K562 (cell line): ENCODE measurements around the gene LRRC74B. TPM values are rescaled to one million over a fixed set of nuclear protein-coding genes. Genes with fewer than 3 reads are reported as not detected.

ENCODE experiments used
- KLF10 ChIP-seq: fragments of 250-450 bp; sonication (Bioruptor Pico); IDR thresholded peaks from 2 replicates; pipeline ENCODE4 v1.6.1; 2021; ENCODE audit warnings: matching md5 sums
- NCOA4 ChIP-seq: fragments of 450-650 bp; IDR thresholded peaks from 2 replicates; pipeline ENCODE4 v1.6.1; 2018; ENCODE audit warnings: mild to moderate bottlenecking; ENCODE audit not compliant: partially characterized antibody
- NR2C1 ChIP-seq, 2 experiments: fragments of 450-650 bp; IDR thresholded peaks; 2 replicates each; pipeline ENCODE4 v1.6.1; 2017; ENCODE audit warnings: mild to moderate bottlenecking in 2 of 2, antibody characterized with exemption in 1 of 2, inconsistent platforms in 1 of 2, missing compliant biosample characterization in 1 of 2, missing genetic modification characterization in 1 of 2
- SIRT6 ChIP-seq: IDR thresholded peaks from one replicate; pipeline ENCODE4 v1.6.1; 2012; ENCODE audit warnings: low read depth, mild to moderate bottlenecking, control low read depth, inconsistent platforms, low read length, moderate library complexity
- TAF9B ChIP-seq: fragments of 450-650 bp; IDR thresholded peaks from 2 replicates; pipeline ENCODE4 v1.6.1; 2018; ENCODE audit warnings: mild to moderate bottlenecking; ENCODE audit not compliant: partially characterized antibody
- THRAP3 ChIP-seq: fragments of 450-650 bp; IDR thresholded peaks from 2 replicates; pipeline ENCODE4 v1.6.1; 2016; ENCODE audit warnings: mild to moderate bottlenecking, inconsistent platforms, borderline replicate concordance
- ZNF174 ChIP-seq: fragments of 250-450 bp; sonication (Bioruptor Pico); IDR thresholded peaks from 2 replicates; pipeline ENCODE4 v1.4.0; 2020; ENCODE audit warnings: mild to moderate bottlenecking
- ZNF717 ChIP-seq: fragments of 250-450 bp; sonication (Bioruptor Pico); IDR thresholded peaks from 2 replicates; pipeline ENCODE4 v1.5.0; 2021
- ZNF76 ChIP-seq: fragments of 250-450 bp; sonication (Bioruptor Pico); IDR thresholded peaks from 2 replicates; pipeline ENCODE4 v1.4.0; 2020; ENCODE audit warnings: mild to moderate bottlenecking, moderate library complexity, borderline replicate concordance
- polyA plus RNA-seq, 8 experiments: library from polyadenylated mRNA; depleted of rRNA in 4 of 8; stranded (reverse) in 5 of 8; unstranded in 3 of 8; fragments of >200 nt; fragmentation: Nextera tagmentation in 2 of 8; fragmentation: Illumina TruSeq in 1 of 8; extraction: Ambion mirVana in 2 of 8; extraction: Trizol in 1 of 8; gene quantifications; 2 replicates each; pipeline versions ENCODE4 v1.2.1 to v1.2.3, GENCODE V29; 2011 to 2014; ENCODE audit warnings: inconsistent platforms in 1 of 8, missing spikeins in 1 of 8
- total RNA-seq, 7 experiments: library from RNA; depleted of rRNA in 6 of 7; stranded (reverse); fragments of >200 nt in 6 of 7; fragmentation: Illumina TruSeq in 2 of 7; extraction: Trizol in 2 of 7; gene quantifications; 2 replicates each; pipeline versions ENCODE4 v1.2.1 to v1.2.3, GENCODE V29; 2011 to 2021; ENCODE audit warnings: low replicate concordance in 1 of 7
- TF ChIP-seq, protein P1 (sequence below): sonication (generic); formaldehyde crosslinking; IDR thresholded peaks from 2 replicates; pipeline ENCODE4 v1.8.0; 2023; ENCODE audit warnings: mild to moderate bottlenecking, missing genetic modification reagents
- TF ChIP-seq, protein P2 (sequence below): fragments of 250-450 bp; sonication (Bioruptor Pico); IDR thresholded peaks from 2 replicates; pipeline ENCODE4 v1.4.0; 2020; ENCODE audit warnings: mild to moderate bottlenecking, moderate library complexity
- TF ChIP-seq, protein P3 (sequence below): fragments of 450-650 bp; formaldehyde crosslinking; IDR thresholded peaks from 2 replicates; pipeline ENCODE4 v1.4.0; 2020; ENCODE audit warnings: mild to moderate bottlenecking, mixed read lengths
- TF ChIP-seq, protein P4 (sequence below), 2 experiments: fragments of 450-650 bp; IDR thresholded peaks; 2 replicates each; pipeline ENCODE4 v1.6.1; 2016
- TF ChIP-seq, protein P5 (sequence below), 2 experiments: IDR thresholded peaks; 2 replicates each; pipeline ENCODE4 v1.6.1; 2011; ENCODE audit warnings: borderline replicate concordance in 1 of 2, control low read depth in 1 of 2, low read depth in 1 of 2, low read length in 1 of 2, mild to moderate bottlenecking in 1 of 2, mixed read lengths in 1 of 2, moderate library complexity in 1 of 2; ENCODE audit not compliant: insufficient read depth in 1 of 2, insufficient read length in 1 of 2, poor library complexity in 1 of 2, severe bottlenecking in 1 of 2; ENCODE audit errors: extremely low read depth in 1 of 2

Gene LRRC74B
- total and polyA plus RNA-seq, 9 of the 15 experiments (the other 6 are each of a cell fraction or from before 2014, with no cell fraction given): not detected

DNA sequence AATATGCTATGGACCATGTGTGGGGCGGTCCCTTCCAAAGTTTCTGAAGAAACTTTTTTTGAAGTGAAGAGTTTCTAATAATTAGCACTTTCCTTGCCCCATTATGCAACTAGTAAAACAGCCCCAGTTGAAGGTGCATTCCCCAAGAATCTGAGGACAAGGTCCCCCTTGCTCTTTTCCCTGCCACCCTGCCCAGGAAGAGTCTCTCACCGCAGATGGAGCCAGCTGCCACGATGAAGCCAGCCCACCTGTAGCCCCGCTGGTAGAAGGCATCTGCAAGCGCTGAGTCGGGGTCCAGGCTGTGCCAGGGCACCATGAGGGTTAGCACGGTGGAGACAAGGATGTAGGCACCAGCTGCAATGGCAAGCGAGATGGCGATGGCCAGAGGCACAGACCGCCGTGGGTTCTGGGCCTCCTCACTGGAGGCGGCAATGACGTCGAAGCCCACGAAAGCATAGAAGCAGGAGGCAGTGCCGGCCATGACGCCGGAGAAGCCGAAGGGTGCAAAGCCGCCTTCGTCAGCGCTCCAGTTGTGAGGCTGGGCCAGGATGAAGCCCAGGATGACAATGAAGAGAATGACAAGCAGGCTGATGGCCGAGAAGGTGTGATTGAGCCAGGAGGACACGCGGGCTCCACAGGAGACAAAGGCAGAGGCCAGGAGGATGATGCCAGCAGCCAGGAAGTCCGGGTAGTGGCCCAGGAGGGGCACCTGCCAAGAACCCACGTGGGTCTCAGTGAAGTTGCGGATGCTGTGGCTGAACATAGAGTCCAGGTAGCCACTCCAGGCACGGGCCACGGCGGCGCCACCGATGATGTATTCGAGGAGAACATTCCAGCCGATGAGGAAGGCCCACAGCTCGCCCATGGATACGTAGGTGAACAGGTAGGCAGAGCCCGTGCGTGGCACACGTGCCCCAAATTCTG is 14.9 kb upstream of the LRRC74B start (continued):
- TF ChIP-seq, protein P1, sequence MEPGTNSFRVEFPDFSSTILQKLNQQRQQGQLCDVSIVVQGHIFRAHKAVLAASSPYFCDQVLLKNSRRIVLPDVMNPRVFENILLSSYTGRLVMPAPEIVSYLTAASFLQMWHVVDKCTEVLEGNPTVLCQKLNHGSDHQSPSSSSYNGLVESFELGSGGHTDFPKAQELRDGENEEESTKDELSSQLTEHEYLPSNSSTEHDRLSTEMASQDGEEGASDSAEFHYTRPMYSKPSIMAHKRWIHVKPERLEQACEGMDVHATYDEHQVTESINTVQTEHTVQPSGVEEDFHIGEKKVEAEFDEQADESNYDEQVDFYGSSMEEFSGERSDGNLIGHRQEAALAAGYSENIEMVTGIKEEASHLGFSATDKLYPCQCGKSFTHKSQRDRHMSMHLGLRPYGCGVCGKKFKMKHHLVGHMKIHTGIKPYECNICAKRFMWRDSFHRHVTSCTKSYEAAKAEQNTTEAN (CRISPR knock-in tag): no peak
- TF ChIP-seq, protein P2, sequence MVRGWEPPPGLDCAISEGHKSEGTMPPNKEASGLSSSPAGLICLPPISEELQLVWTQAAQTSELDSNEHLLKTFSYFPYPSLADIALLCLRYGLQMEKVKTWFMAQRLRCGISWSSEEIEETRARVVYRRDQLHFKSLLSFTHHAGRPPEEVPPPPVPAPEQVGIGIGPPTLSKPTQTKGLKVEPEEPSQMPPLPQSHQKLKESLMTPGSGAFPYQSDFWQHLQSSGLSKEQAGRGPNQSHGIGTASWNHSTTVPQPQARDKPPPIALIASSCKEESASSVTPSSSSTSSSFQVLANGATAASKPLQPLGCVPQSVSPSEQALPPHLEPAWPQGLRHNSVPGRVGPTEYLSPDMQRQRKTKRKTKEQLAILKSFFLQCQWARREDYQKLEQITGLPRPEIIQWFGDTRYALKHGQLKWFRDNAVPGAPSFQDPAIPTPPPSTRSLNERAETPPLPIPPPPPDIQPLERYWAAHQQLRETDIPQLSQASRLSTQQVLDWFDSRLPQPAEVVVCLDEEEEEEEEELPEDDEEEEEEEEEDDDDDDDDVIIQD (CRISPR knock-in tag): no peak
- TF ChIP-seq ZNF76 (CRISPR knock-in tag) (no peak), THRAP3 (no peak), SIRT6 (no peak), ZNF174 (CRISPR knock-in tag) (no peak), TAF9B (no peak), NR2C1 (IDR thresholded peaks at IDR 0.05) (no peak), NR2C1 (tag; IDR thresholded peaks at IDR 0.05) (no peak), NCOA4 (no peak), KLF10 (no peak), ZNF717 (CRISPR knock-in tag) (no peak)
- TF ChIP-seq, protein P3, sequence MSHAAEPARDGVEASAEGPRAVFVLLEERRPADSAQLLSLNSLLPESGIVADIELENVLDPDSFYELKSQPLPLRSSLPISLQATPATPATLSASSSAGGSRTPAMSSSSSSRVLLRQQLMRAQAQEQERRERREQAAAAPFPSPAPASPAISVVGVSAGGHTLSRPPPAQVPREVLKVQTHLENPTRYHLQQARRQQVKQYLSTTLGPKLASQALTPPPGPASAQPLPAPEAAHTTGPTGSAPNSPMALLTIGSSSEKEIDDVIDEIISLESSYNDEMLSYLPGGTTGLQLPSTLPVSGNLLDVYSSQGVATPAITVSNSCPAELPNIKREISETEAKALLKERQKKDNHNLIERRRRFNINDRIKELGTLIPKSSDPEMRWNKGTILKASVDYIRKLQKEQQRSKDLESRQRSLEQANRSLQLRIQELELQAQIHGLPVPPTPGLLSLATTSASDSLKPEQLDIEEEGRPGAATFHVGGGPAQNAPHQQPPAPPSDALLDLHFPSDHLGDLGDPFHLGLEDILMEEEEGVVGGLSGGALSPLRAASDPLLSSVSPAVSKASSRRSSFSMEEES (CRISPR knock-in tag): no peak
- TF ChIP-seq, protein P4, sequence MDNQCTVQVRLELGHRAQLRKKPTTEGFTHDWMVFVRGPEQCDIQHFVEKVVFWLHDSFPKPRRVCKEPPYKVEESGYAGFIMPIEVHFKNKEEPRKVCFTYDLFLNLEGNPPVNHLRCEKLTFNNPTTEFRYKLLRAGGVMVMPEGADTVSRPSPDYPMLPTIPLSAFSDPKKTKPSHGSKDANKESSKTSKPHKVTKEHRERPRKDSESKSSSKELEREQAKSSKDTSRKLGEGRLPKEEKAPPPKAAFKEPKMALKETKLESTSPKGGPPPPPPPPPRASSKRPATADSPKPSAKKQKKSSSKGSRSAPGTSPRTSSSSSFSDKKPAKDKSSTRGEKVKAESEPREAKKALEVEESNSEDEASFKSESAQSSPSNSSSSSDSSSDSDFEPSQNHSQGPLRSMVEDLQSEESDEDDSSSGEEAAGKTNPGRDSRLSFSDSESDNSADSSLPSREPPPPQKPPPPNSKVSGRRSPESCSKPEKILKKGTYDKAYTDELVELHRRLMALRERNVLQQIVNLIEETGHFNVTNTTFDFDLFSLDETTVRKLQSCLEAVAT (IDR thresholded peaks at IDR 0.05): no peak
- TF ChIP-seq, protein P5, sequence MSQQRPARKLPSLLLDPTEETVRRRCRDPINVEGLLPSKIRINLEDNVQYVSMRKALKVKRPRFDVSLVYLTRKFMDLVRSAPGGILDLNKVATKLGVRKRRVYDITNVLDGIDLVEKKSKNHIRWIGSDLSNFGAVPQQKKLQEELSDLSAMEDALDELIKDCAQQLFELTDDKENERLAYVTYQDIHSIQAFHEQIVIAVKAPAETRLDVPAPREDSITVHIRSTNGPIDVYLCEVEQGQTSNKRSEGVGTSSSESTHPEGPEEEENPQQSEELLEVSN (IDR thresholded peaks at IDR 0.05; ENCODE audit: borderline replicate concordance in 1 of 2, extremely low read depth in 1 of 2, insufficient read depth in 1 of 2, insufficient read length in 1 of 2, low read depth in 1 of 2, low read length in 1 of 2, poor library complexity in 1 of 2, severe bottlenecking in 1 of 2): peak in 1 of 2 experiments; percentile 51
